Kasumi-1 (cell line): ENCODE results near the gene ASB13.
"Not testable (repeated sequence)": the region's sequence is repeated elsewhere in the genome, so short reads cannot be mapped to it uniquely, and the experiment has no call there.

Source experiments
- DNase-seq, 2 experiments: peaks; one replicate each; lab custom pipeline; 2025; lab: John Stamatoyannopoulos, UW

The ASB13 gene

DNA sequence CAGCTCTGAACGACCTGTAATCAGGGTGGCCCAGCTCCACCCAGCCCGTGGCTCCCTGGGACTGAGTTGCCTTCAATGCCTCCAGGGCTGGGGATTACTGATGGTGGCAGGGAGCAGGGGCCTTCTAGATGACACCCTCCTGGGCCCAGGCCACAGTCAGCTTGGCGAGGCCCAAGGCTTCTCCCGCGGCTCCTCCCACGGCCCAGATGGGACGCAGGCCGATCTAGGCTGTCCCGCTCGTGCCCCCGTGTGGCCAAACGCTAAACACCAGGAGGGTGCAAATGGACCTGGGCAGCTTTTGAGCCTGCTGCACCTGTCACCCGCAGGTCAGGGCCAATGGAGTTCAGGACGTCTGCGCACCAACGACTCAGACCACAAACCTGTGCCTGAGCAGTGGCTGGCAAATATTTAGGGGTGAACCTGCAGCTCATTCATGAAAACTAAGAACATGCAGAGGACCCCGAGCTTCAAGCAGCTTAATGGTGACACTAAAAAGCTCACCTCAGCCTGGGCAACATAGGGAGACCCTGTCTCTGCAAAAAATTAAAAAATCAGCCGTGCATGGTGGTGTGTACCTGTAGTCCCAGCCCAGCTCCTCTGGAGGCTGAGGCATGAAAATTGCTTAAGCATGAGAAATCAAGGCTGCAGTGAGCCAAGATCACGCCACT, 43.2 kb downstream of the ASB13 start:
- peak; percentile 77 to 86 for DNase-seq

DNA sequence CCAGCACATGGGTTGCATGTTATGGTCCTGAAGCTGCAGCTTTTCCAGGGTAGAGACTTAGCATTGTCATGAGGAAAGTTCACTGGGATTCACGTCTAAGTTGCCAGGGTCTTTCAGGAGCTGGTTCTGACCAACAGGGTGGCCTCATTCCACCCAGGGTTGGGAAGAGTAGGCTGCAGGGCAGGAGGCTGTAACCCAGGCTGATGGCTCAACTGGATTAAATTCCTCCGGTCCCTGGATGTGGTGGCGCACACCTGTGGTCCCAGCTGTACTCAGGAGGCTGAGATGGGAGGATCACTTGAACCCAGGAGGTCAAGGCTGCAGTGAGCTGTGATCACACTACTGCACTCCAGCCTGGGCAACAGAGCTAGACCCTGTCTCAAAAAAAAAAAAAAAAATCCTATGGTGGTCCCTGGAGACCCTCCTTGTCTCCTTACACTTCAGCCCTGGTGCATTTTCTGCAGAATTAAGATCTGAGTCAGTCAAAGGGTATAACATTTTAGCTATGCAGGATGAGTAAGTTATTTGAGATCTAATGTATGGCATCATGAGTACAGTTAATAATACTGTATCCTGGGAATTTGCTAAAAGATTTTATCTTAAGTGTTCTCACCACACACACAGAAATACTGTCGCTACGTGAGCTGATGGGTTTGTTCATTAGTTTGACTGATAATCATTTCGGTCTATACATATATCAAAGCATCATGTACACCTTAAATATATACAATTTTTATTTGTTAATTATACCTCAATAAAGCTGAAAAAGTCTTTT, 44.0 kb downstream of the ASB13 start:
- no peak for DNase-seq

DNA sequence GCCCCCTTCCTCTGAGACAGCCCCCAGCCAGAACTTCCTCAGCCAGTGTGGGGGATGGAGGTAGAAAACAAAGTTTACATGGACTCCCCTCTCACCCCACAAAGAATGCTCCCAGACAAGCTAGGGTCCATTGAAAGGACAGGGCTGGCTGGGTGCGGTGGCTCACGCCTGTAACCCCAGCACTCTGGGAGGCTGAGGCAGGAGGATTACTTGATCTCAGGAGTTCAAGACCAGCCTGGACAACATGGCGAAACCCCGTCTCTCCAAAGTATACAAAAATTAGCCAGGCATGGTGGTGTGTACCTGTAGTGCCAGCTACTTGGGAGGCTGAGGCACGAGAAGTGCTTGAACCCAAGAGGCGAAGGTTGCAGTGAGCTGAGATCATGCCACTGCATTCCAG, 45.0 kb downstream of the ASB13 start:
- DNase-seq: not testable (repeated sequence)

DNA sequence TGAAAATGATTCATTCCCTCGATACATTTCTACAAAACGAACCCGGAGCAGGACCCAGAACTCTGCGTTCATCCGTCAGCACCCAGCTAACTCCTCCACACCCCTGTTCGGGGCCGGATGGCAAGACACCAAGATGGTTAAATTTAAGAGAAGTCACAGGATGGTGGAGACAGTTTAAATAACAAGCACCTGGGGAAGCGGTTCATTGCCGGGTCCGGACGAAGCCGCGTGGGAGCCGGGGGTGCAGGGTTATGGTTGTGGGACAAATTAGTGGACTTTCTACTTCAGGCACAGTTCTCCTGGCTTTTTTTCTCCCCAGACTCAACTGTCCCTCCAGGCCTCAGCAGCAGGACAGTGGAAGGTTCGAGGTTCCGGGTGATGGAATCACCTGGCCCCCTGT, 45.4 kb downstream of the ASB13 start:
- no peak for DNase-seq

- no peak for DNase-seq
Measured at GRCh38 chr10:5620223-5620721, 46.1 kb downstream of the ASB13 start.

GRCh38 chr10:5619362-5620211, 46.8 kb downstream of the ASB13 start:
- no peak for DNase-seq

DNA sequence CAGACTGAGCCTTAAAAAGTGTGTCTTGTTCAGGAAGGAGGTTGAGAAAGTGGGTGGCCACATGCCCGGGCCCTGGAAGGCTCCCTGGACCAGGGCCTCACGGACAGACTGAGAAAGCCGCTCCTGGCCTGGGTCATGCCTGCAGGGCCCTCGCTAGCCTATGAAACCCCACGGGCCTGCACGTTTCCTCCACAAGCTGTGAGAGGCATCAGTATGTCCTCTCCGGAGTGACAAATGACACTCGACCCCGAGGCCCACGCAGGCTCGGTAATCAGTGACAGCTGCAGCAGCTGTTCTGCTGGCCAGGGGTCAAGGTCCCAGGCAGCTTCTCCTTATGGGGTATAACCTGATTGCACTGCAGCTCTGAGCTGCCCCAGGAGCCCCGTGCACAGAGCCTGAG, 47.6 kb downstream of the ASB13 start:
- no peak for DNase-seq

DNA sequence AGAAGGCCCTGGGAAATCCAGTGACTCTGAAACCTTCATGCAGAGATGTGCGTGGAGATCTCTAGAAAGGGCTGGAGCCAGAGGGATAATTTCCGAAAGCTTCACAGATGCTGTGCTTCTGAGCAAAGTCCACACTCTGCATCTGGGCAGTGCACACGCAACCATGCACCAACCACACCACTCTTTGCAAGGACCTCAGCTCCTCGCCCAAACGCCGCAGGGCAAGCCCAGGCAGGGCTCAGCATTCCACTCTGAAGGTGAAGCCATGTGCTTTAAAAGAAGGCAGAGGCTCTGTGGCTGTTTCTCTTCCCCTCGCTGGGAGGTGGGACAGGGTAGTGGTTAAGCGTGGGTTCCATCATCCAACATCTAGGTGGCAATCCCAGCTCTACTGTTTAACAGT, 48.4 kb downstream of the ASB13 start:
- DNase-seq: no peak

GRCh38 chr10:5617521-5617920, 48.9 kb downstream of the ASB13 start:
- DNase-seq: no peak

- no peak for DNase-seq
Measured at GRCh38 chr10:5616836-5617235, 49.6 kb downstream of the ASB13 start.

GRCh38 chr10:5616046-5616445, 50.3 kb downstream of the ASB13 start:
- DNase-seq: no peak

DNA sequence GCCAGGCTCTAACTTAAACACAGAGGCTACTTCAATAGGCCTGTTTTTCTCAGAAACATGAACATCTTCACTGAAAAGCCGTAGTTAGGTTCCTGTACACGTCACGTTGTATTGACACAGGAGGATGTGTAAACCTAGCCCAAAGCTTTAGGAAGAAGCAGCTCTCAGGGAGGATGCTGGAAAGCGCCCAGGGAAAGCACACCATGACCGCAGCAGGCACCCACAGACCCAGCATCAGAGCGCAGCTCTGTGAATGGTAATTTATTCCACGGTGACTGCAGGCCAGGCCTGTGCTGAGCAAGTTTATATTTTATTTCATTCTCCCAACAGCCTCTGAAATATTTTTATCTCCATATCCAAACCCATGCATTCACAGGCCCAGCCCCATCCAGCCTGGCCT, 51.1 kb downstream of the ASB13 start:
- DNase-seq: no peak

- DNase-seq: no peak
Measured at GRCh38 chr10:5614155-5614721, 52.2 kb downstream of the ASB13 start.

DNA sequence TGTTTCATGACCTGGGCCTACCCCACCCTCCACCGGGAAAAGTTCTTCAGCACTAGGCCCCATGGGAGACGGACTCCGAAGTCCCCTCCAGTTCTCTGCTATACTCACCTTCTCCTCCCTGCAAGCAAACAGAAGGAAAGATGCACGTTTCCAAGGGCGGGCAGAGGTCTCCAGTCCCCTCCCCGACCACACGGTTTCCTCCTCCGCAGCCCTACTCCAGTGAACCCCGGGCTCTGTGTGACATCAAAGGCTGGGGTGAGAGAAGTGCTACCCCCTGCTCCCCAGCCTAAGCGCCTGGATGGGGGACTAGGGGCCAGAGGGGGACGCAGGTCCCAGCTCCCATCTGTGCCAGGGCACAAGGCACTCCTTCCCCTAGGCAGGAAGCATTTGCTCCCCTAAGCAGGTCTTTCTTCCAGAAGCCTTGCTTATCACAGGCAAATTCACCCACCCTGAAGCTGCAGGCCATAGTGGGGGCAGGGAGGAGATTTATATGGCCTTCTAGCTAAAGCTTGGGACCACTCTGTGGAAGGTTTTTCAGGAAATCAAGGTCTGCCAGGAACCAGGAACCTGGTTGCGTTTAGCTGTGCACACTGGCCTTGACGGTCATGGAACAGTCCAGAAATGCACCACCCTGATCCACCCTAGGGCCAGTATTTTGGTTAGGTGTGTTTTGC, 52.8 kb downstream of the ASB13 start:
- DNase-seq: no peak

DNA sequence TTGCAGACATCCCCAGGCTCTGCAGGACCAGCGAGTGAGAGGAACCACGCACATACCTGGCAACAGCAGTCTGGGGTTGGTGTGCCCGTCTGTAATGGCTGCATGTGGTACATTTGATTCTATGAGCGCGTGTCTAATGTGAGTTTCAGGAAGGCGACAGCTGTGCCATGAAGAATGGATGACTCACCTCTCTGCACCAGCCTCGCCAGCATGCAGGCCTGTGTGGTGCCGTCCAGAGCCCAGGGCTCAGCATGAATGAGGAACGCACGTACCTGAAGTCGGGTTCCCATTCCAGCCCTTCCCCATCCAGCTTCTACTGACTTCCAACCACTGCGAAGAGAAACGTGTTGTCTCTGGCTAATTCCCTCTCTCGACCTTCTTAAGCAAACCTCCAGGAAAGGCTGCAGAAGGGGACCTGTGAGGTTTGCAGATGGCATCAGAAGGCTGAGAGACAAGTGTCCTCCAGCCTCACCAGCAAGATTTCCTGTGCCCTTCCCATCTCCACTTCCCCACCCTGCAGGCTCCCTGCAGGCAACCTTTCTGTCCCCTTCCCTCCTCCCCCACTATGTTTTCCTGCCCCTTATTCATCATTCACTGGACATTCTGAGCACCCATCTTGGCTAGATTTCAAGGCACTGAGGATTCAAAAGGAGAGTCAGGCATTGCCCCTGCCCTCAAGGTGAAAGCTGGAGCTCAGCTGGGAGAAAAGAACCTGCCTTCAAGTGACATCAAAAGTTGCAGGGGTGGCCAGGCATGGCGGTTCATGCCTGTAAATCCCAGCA, 54.3 kb downstream of the ASB13 start:
- DNase-seq: peak in 1 of 2 experiments; percentile 15

DNA sequence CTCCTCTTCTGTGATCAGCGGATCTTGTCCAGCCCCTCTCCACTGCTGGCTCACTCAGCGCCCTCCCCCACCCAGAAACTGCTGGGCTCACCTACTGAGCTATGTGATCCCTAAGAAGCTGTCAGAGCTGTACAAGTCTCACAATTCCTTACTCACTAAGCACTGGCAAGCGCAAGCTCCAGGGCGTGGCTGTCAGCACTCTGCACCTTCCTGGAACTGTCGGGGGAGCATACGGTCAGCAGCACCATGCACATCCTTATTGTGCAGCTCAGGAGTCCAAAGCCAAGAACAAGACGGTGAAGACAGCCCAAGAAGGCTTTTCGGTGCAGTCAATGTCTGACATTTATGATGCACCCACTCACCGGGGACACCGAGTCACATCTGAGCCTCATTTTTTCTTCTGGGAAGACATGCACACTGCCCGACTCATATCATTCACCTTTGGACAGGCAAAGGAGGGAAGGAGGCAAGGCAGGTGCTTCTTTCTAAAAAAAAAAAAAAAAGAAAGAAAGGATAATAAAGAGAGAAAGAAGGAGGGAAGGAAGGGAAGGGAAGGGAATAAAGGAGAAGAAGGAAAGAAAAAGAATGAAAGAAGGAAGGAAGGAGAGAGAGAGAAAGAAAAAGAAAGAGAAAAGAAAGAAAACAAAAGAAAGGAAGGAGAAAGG, 56.3 kb downstream of the ASB13 start:
- DNase-seq: no peak

- no peak for DNase-seq
Measured at GRCh38 chr10:5608608-5609220, 57.7 kb downstream of the ASB13 start.

GRCh38 chr10:5607594-5607993, 58.8 kb downstream of the ASB13 start:
- DNase-seq: no peak

GRCh38 chr10:5606864-5607263, 59.5 kb downstream of the ASB13 start:
- DNase-seq: no peak

DNA sequence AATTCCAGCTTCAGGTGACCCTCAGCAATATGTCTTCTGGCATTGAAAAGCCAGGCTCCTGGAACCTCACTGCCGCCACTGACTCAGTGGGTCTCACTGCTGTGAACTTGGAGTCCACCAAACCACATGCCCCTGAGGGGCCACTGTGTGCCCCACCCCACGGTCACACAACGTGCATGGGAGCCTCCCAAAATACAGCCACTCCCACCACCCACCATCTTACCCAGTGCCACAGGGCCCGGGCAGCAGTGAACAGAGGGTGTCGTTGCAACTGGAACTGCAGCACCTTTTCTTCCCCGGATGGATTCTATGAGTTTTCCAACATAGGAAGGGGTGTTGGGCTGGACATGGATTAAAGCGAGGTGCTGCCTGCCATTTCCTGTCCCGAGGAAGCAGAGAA, 60.1 kb downstream of the ASB13 start:
- no peak for DNase-seq
